Sigmoid colon (tissue), 4 donors: ENCODE results near the gene GP1BA.

Source experiments
- EP300 ChIP-seq, 4 donors: sonication (generic); formaldehyde crosslinking; IDR thresholded peaks; one replicate each; pipeline ENCODE4 v1.6.1; 2017; ENCODE audit warnings: antibody characterized with exemption in 4 of 4
- POLR2A ChIP-seq, 2 donors: fragments of 450-650 bp; IDR thresholded peaks; one replicate each; pipeline ENCODE4 v1.6.1; 2016; ENCODE audit warnings: antibody characterized with exemption in 2 of 2, mild to moderate bottlenecking in 2 of 2, moderate library complexity in 2 of 2
- POLR2AphosphoS5 ChIP-seq, 4 donors: sonication (generic); formaldehyde crosslinking; IDR thresholded peaks; one replicate each; pipeline ENCODE4 v1.6.1; 2017; ENCODE audit warnings: antibody characterized with exemption in 4 of 4
- TF ChIP-seq, protein P1 (sequence below), 4 experiments: fragments of 450-650 bp in 3 of 4; fragments of 200-600 bp in 1 of 4; IDR thresholded peaks; one replicate each; pipeline ENCODE4 v1.5.1; 2016 to 2019; ENCODE audit warnings: antibody characterized with exemption in 4 of 4, mild to moderate bottlenecking in 3 of 4, moderate library complexity in 2 of 4

DNA sequence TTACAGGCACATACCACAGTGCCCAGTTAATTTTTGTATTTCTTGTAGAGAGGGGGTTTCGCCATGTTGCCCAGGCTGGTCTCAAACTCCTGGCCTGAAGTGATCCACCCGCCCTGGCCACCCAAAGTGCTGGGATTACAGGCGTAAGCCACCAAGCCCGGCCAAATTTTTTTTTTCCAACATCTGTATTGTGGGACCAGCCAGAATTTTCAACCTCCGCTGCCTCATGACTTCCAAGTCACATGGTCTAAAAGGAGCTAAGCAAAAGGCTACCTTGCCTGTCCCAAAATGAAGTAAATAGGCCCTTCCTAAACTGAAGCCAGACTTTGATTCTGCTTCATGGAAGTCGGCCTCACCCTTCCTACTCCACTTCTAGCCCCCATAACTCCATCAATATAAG, 39.7 kb downstream of the GP1BA start:
- TF ChIP-seq, protein P1, sequence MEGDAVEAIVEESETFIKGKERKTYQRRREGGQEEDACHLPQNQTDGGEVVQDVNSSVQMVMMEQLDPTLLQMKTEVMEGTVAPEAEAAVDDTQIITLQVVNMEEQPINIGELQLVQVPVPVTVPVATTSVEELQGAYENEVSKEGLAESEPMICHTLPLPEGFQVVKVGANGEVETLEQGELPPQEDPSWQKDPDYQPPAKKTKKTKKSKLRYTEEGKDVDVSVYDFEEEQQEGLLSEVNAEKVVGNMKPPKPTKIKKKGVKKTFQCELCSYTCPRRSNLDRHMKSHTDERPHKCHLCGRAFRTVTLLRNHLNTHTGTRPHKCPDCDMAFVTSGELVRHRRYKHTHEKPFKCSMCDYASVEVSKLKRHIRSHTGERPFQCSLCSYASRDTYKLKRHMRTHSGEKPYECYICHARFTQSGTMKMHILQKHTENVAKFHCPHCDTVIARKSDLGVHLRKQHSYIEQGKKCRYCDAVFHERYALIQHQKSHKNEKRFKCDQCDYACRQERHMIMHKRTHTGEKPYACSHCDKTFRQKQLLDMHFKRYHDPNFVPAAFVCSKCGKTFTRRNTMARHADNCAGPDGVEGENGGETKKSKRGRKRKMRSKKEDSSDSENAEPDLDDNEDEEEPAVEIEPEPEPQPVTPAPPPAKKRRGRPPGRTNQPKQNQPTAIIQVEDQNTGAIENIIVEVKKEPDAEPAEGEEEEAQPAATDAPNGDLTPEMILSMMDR (IDR thresholded peaks at IDR 0.05) = no peak
- no peak for TF ChIP-seq POLR2A (IDR thresholded peaks at IDR 0.05)
- no peak for TF ChIP-seq POLR2AphosphoS5 (IDR thresholded peaks at IDR 0.05)
- TF ChIP-seq EP300 (IDR thresholded peaks at IDR 0.05) = no peak
